Cardiac fibroblast (primary cell): ENCODE results near the gene CCM2.
A peak's percentile ranks its signal among the peaks of the same experiment; 100 is the strongest.

ENCODE experiments used
- DNase-seq, 2 donors: peaks; one replicate each; pipeline versions ENCODE4 v3.0.0 to v3.0.0-alpha.2; 2010; ENCODE audit warnings: low read depth in 2 of 2
- H3K4me3 ChIP-seq, 2 donors: replicated peaks in 1 of 2; 1 replicate in 1 of 2; 2 replicates in 1 of 2; pipeline ENCODE4 v1.5.1; 2011; ENCODE audit warnings: low read depth in 2 of 2, low read length in 2 of 2, mild to moderate bottlenecking in 2 of 2, moderate library complexity in 1 of 2
- TF ChIP-seq, protein P1 (sequence below): IDR thresholded peaks from one replicate; pipeline ENCODE4 v1.5.1; 2011; ENCODE audit warnings: low read depth, mild to moderate bottlenecking, low read length, inconsistent platforms

The CCM2 gene

DNA sequence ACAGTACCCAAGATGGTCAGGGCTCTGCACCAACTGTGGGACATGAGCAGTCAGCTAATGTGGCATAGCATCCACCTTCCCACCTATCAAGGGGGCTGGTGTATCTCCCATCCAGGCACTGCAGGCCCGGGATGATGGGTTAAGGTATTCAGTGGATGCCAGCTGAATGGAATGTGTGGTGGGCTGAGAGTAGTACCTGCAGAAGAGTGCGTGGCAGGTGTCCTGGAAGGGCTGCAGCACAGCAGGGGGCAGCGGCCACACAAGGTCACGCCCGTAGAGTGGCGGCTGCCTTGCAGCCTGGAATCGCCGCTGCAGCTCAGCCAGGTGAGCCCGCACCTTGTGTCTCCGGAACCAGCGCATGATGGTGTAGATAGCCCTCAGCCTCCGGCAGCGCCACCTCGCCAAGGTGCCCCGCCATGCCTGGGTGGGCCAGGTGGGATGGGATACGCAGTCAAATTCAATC lies 34.5 kb upstream of the CCM2 start:
- DNase-seq: no peak

DNA sequence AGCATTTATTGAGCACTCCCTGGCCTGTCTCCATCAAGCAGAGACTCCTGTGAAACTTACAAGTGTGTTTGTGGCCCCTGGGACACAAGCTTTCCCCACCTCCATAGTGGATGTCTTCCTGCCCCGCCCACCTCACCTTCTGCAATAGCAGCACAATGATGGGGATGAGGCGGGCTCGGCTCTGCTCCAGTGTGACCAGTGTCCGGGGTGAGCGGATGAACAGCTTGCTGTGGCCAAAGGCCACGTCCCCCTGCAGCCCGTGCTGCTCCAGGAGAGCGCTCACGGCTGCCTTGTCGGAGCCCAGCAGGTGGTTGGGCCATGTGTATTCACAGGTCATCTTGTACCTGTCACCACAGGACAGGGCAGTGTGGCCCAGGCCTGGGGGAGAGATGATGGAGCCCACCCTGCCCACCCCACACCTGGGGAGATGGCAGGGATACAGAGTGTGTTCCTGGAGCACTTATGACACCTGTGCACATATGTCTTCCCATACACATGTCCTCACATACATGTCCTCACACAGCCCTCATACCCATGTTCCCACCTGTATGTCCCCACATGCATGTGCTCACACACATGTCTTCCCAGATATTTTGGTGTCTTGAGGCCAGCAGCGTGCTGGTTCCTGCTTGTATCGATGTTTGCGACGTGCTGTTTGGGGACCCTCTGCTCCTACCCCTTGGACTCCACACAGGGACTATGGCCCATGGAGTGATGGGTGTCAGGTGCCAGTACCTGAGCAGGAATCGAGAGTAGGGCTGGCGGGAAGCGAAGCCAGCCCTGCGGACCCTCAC lies 33.9 kb upstream of the CCM2 start:
- no peak overlapping the region for H3K4me3 ChIP-seq
- no peak for DNase-seq
- TF ChIP-seq, protein P1, sequence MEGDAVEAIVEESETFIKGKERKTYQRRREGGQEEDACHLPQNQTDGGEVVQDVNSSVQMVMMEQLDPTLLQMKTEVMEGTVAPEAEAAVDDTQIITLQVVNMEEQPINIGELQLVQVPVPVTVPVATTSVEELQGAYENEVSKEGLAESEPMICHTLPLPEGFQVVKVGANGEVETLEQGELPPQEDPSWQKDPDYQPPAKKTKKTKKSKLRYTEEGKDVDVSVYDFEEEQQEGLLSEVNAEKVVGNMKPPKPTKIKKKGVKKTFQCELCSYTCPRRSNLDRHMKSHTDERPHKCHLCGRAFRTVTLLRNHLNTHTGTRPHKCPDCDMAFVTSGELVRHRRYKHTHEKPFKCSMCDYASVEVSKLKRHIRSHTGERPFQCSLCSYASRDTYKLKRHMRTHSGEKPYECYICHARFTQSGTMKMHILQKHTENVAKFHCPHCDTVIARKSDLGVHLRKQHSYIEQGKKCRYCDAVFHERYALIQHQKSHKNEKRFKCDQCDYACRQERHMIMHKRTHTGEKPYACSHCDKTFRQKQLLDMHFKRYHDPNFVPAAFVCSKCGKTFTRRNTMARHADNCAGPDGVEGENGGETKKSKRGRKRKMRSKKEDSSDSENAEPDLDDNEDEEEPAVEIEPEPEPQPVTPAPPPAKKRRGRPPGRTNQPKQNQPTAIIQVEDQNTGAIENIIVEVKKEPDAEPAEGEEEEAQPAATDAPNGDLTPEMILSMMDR: no peak

More for the DNA sequence above, 34.5 kb upstream of the CCM2 start:
- TF ChIP-seq, protein P1: no peak
- no peak overlapping the region for H3K4me3 ChIP-seq

- no peak overlapping the region for H3K4me3 ChIP-seq
- DNase-seq: no peak
- TF ChIP-seq, protein P1: no peak
Observed at GRCh38 chr7:44966731-44967538, 33.1 kb upstream of the CCM2 start.

DNA sequence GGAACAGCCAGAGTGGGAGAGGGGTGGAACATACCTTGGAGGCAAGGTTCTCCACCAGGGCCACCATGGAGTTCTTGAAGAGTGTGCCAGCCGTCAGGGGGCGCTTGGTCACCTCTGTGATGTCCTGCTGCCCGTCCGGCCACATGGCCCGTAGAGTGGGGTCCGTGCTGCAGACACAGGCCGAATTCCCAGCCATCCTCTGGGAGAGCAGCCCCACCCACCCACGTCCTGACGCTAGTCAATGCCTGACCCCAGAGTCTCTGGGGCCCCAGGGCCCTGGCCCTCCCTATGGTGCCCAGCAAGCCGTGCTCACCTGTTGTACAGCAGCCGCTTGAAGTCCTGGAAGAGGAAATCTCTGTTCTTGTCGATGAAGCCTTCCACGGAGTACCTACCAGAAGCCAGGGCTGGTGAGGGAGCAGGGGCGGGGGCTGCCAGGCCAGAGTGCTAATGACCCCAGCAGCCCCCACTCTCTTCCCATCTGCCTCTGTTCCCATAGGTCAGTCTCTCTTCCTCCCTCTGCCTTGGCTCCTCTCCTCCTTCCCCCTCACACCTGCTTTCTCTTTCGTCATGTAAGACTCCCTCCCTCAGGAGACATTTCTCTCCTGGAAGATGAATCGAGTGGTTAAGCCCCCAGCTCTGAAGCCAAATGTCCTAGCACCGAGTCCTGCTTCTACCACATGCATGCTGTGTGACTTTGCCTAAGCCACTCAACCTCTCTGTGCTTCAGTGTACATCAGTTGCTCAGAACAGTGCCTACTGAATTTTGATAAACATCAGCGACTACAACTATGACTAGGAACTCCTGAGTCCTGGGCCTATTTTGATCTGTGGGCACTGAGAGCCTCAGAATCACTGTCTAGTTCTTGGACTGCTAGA lies 32.2 kb upstream of the CCM2 start:
- H3K4me3 ChIP-seq: no peak overlapping the region
- DNase-seq: peak; percentile 40 to 50
- TF ChIP-seq, protein P1: peak; percentile 52

DNA sequence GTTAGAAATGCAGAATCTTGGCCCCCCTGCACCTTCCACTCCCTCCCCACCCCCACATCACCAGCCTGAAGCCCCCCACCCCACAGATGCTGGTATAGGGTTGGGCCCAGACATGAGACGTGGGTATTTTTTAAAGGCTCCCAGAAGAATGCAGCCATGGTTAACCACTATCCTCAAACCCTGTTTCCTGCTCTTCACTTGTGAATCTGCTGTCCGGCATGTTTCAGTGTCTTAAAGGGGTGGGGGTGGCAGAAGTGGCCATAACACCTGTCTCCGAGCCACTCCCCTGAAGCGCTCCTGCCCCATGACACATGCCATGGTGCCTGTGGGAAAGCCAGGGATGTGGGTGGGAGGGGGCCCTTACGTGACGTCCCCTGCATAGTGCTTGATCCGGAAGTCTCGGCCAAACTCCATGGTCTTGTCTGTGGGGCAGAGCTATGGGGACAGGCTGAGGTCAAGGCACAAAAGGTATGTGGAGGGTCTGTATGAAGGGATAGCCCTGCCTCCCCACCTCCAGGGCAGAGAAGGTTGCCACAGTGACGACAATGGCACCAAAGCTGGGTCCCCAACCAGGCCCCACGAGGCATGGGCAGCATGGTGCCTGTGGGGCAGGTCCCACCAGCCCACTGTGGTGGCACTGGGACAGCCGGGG lies 30.8 kb upstream of the CCM2 start:
- H3K4me3 ChIP-seq: no peak overlapping the region
- TF ChIP-seq, protein P1: no peak
- DNase-seq: no peak
